Testis (tissue), 3 donors: ENCODE results near the gene GNAS. TPM values are rescaled to one million over a fixed set of nuclear protein-coding genes. Genes with fewer than 3 reads are reported as not detected.

Source experiments
- DNase-seq: peaks from one replicate; pipeline ENCODE4 v3.0.0-alpha.2; 2019
- H3K27ac ChIP-seq, 2 donors: fragments of 200-600 bp; sonication (generic); one replicate each; pipeline ENCODE4 v1.5.1; 2019
- H3K27me3 ChIP-seq: fragments of 200-600 bp; sonication (generic); one replicate; pipeline ENCODE4 v1.5.1; 2019
- H3K36me3 ChIP-seq: fragments of 200-600 bp; sonication (generic); one replicate; pipeline ENCODE4 v1.5.1; 2017; ENCODE audit warnings: low read depth; ENCODE audit errors: missing control alignments
- H3K4me1 ChIP-seq: fragments of 200-600 bp; sonication (generic); one replicate; pipeline ENCODE4 v1.5.1; 2019
- H3K4me3 ChIP-seq, 2 donors: fragments of 200-600 bp; sonication (generic); one replicate each; pipeline ENCODE4 v1.5.1; 2017 to 2019
- H3K9me3 ChIP-seq: fragments of 200-600 bp; sonication (generic); one replicate; pipeline ENCODE4 v1.5.1; 2017
- CTCF ChIP-seq, 3 experiments: fragments of 450-650 bp in 2 of 3; fragments of 200-600 bp in 1 of 3; sonication (generic) in 1 of 3; IDR thresholded peaks; one replicate each; pipeline ENCODE4 v1.5.1; 2016 to 2019; ENCODE audit warnings: antibody characterized with exemption in 3 of 3, mild to moderate bottlenecking in 2 of 3, moderate library complexity in 1 of 3
- POLR2A ChIP-seq: fragments of 450-650 bp; IDR thresholded peaks from one replicate; pipeline ENCODE4 v1.6.1; 2017; ENCODE audit warnings: antibody characterized with exemption, mild to moderate bottlenecking, moderate library complexity
- WGBS, 2 donors: methylation state at CpG; one replicate each; pipeline ENCODE4 v1.1.5; 2018; 5-methylcytosine and 5-hydroxymethylcytosine counted together
- intact Hi-C: fragments of 100-400 bp; cut with DNase I; formaldehyde crosslinking; loops from one replicate; pipeline ENCODE4 v1.15.1; 2023; ENCODE audit warnings: low total_unique reads
- polyA plus RNA-seq: library from polyadenylated mRNA; stranded (reverse); fragments of 350-450 nt; fragmentation: Illumina TruSeq; extraction: RNeasy Lipid Tissue Mini Kit (QIAGEN cat#74804); gene quantifications from one replicate; pipeline ENCODE4 v1.2.3, GENCODE V29; 2014; ENCODE audit warnings: low read depth, low replicate concordance; ENCODE audit not compliant: insufficient read depth
- total RNA-seq, 2 donors: library from RNA; depleted of rRNA; stranded (reverse); fragments of >200 nt; gene quantifications; one replicate each; pipeline ENCODE4 v1.2.3, GENCODE V29; 2016

Gene GNAS
- total and polyA plus RNA-seq, 3 donors from 2014 or later = 716 to 885 (median 880) TPM

DNA sequence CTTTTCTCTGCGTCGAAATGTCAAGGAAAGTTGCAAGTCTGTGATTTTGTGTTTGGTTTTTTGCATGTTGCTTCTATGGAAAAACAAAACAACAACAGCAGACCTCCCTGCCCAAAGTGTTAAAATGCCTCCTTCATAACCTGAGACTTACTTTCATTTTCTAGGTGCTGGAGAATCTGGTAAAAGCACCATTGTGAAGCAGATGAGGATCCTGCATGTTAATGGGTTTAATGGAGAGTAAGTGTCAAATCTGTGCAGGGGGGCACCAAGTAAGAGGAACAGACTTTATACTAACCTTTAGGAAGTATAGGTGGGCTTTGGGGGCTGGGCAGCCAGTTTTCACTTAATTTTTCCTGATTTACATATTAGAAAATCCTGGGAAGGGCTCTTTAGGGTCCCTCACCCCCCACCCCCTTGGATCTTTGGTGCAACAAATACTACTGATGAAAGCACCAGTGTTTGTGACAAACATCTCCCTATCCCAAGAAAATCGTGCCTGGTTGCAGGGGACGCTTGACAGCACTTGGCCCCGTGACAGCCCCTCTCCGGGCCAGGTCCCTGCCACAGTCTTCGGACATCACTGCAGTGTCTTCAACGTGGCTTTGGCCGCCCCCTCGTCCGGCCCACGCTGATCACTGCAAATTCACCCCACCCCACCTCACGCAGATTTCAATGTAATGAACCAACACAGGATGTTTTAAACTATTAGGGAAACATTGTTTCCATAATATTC is 43.1 kb downstream of the GNAS start:
- Histone ChIP-seq H3K27me3 (no peaks in the 10 kb centered on the region), H3K4me3 (no peak overlapping the region), H3K36me3 (no peaks in the 10 kb centered on the region), H3K27ac (no peak overlapping the region), H3K9me3 (no peaks in the 10 kb centered on the region), H3K4me1 (peaks cover 44% of the 10 kb centered on the region)
- intact Hi-C loops = no loop called here
- DNase-seq = no peak
- TF ChIP-seq CTCF (IDR thresholded peaks at IDR 0.05) (no peak), POLR2A (no peak)
- 37 to 40% methylated on average over 13 of the region's 13 CpGs for WGBS, 2 donors

DNA sequence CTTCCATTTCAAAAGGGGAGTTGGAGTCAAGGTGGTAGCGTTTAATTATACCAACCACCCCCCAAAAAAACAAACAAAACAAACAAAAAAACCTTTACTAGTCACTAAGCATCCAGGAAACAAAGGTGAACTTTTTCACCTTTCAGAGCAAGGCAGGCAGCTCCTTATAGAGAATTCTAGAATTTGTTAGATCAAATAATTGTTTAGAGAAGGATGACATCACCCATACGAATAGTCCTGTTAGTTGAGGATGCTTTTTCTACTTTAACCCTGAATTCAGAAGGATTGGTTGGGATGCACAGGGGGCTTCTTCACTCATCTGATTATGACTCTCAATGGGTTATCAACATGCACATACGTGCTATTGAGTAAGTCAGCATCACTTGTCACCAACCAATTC is 44.3 kb downstream of the GNAS start:
- H3K4me3 ChIP-seq = no peak overlapping the region
- intact Hi-C loops = no loop called here
- no peak overlapping the region for H3K27ac ChIP-seq
- 72 to 73% methylated on average over 3 of the region's 3 CpGs for WGBS, 2 donors
- H3K9me3 ChIP-seq = no peaks in the 10 kb centered on the region
- no peaks in the 10 kb centered on the region for H3K36me3 ChIP-seq
- H3K4me1 ChIP-seq = peaks cover 44% of the 10 kb centered on the region
- TF ChIP-seq POLR2A (no peak), CTCF (IDR thresholded peaks at IDR 0.05) (no peak)
- H3K27me3 ChIP-seq = no peaks in the 10 kb centered on the region
- DNase-seq = no peak

DNA sequence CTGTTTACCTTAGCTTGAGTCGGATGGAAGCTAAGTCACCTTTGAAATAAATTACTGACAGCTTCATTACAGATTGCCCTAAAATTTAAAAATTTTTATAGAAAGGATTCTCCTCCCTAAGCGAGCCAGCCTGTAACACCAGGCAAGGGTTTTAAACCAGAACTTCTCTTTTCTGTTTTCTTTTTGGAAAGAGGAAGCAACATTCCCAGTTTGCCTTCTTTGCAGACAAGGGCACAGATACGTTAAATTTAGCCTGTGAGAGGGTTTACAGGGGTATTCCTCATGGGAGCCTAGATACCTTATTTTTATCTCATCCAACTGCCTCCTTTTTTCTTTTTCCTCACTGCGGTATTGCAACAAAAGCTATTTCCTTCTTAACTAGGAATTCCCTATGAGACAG is 45.0 kb downstream of the GNAS start:
- no peak for DNase-seq
- H3K9me3 ChIP-seq = no peaks in the 10 kb centered on the region
- no peaks in the 10 kb centered on the region for H3K36me3 ChIP-seq
- intact Hi-C loops = no loop called here
- no peak overlapping the region for H3K4me3 ChIP-seq
- 51 to 53% methylated on average over 4 of the region's 4 CpGs for WGBS, 2 donors
- no peaks in the 10 kb centered on the region for H3K27me3 ChIP-seq
- peak overlapping the region in 1 of 2 donors; percentile 29 for H3K27ac ChIP-seq
- TF ChIP-seq POLR2A = no peak
- no peak for TF ChIP-seq CTCF (IDR thresholded peaks at IDR 0.05)
- peaks cover 44% of the 10 kb centered on the region for H3K4me1 ChIP-seq

DNA sequence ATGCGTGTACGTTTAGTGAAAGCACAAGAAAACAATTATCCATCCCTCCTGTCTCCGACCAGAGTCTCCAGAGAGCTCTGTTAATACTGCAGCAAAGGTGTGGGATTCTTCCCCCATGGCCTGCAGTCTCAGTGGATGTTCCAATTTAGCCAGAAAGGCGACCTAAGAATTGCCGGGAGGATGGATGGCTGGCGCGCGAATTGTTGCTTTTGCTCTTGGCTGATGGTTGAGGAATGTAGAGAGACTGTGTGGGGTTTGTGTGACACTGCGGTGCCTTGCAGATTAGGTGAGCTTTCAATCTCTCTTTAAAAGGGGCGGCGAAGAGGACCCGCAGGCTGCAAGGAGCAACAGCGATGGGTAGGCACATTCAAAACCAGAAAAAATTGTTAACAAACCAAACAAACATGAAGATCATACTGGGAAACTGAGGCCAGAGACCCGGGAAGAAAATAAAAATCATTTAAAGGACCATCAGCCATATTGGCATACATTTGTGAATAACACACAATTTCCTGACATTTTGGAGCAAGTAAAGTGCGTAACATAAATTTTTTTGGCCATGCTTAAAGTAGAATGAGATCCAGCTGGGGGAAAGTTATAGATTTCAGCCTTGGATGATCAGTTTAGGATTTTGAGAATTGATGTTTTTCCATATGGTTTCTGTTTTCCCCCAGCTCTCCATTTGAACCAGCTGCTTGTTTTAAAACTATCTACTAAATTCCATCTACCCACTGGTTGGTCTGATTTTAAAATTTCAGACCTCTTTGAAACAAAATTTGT is 46.3 kb downstream of the GNAS start:
- intact Hi-C loops = no loop called here
- Histone ChIP-seq H3K27me3 (no peaks in the 10 kb centered on the region), H3K4me3 (no peak overlapping the region), H3K9me3 (no peaks in the 10 kb centered on the region), H3K27ac (no peak overlapping the region), H3K36me3 (no peaks in the 10 kb centered on the region), H3K4me1 (peaks cover 39% of the 10 kb centered on the region)
- 74 to 76% methylated on average over 15 of the region's 15 CpGs for WGBS, 2 donors
- TF ChIP-seq CTCF (IDR thresholded peaks at IDR 0.05) = no peak
- TF ChIP-seq POLR2A = no peak
- no peak for DNase-seq
